Stimulated activated CD4-positive, alpha-beta T cell treated with anti-CD3 and anti-CD28 coated beads, Interleukin-1b, Interleukin-23, amount 100 ng/mL, for 1 hour (primary cell): ENCODE results near the gene AKAP11.
A peak's percentile ranks its signal among the peaks of the same experiment; 100 is the strongest.
"Not testable (repeated sequence)": the region's sequence is repeated elsewhere in the genome, so short reads cannot be mapped to it uniquely, and the experiment has no call there.

Source experiments
- DNase-seq, 2 donors: peaks; one replicate each; pipeline ENCODE4 v3.0.0-alpha.2; 2020; ENCODE audit warnings: low read depth in 2 of 2

Gene AKAP11, protein sequence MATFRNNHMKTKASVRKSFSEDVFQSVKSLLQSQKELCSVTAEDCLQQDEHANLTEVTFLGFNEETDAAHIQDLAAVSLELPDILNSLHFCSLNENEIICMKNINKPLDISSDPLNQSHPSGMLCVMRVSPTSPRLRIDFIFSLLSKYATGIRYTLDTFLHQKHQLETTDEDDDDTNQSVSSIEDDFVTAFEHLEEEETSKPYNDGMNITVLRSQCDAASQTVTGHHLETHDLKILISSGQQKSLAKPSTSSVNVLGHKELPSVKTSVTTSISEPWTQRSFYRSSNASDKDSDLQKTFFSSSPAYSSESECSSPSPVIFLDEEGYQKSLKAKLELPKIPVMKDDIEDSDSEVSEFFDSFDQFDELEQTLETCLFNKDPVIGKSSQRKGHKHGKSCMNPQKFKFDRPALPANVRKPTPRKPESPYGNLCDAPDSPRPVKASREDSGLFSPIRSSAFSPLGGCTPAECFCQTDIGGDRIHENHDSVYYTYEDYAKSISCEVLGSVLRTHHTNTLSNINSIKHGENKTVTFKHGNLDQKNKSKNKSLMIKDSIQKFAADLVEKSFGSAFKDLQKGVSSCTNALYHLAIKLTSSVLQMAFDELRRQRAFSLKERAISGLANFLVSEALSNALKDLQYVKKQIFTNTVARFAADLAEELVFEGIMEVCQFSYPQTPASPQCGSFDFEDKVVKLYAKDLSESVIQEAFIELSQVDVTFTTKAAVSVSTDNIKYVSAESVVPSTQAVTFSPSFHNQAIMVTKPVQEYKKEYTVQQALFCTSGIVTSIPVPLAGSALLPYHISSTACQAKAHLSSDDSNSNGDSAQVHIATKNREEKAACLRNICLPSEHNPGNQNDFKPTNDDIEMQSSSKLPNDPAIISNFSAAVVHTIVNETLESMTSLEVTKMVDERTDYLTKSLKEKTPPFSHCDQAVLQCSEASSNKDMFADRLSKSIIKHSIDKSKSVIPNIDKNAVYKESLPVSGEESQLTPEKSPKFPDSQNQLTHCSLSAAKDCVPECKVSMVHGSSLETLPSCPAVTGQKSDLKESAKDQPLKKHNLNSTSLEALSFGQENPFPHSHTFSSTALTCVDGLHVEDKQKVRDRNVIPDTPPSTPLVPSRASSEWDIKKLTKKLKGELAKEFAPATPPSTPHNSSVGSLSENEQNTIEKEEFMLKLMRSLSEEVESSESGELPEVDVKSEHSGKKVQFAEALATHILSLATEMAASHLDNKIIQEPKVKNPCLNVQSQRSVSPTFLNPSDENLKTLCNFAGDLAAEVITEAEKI (N-terminal part only)

GRCh38 chr13:42272115-42272803 lies at the start of gene AKAP11:
TSS of gene AKAP11 (plus strand) at chr13:42272152. CDS start at chr13:42286349, 14,197 bp downstream.
- DNase-seq = peak in 1 of 2 donors; percentile 19

- DNase-seq = no peak
Observed at GRCh38 chr13:42223681-42224080, 48.3 kb upstream of the AKAP11 start.

- no peak for DNase-seq
Observed at GRCh38 chr13:42225051-42225450, 46.9 kb upstream of the AKAP11 start.

DNA sequence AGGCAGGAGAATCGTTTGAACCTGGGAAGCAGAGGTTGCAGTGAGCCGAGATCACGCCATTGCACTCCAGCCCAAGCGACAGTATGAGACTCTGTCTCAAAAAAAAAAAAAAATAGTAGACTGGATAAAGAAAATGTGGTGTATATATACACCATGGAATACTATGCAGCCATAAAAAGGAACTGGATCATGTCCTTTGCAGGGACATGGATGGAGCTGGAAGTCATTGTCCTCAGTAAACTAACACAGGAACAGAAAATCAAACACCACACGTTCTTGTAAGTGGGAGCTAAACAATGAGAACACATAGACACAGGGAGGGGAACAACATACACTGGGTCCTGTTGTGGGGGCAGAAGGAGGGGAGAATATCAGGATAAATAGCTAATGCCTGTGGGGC lies 45.2 kb upstream of the AKAP11 start:
- not testable (repeated sequence) for DNase-seq

DNA sequence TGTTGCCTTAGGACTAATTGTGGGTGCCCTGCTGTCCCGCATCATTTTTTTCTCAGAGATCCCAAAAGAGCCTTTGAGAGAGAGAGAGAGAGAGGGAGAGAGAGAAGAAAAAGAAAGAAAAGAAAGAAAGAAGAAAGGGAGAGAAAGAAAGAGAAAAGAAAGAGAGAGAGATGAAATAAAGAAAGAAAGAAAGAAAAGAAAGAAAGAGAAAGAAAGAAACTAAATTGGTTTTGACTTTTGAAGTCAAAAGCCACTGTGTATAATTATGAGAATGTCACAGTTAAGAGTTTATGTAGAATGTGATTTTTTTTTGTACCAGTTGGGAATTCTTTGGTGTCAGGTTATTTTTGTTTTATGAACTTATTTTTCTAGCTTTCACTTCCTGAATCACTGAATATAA lies 43.4 kb upstream of the AKAP11 start:
- no peak for DNase-seq

- no peak for DNase-seq
Observed at GRCh38 chr13:42229287-42229686, 42.7 kb upstream of the AKAP11 start.

DNA sequence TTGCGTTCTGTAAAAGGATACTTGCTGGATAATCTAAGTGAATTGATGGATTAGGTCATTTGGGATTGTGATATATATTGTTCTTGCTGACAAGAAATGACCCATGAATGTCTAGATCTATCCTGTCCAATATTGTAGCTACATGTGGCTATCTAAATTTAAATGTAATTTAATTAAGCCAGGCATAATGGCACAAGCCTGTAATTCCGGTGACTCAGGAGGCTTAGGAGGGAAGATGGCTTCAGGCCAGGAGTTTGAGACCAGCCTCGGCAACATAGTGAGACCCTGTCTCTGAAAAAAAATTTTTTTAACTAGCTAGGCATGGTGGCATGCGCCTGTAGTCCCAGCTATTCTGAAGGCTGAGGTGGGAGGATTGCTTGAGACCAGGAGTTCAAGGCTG lies 39.3 kb upstream of the AKAP11 start:
- no peak for DNase-seq

- no peak for DNase-seq
Observed at GRCh38 chr13:42233726-42234125, 38.2 kb upstream of the AKAP11 start.

GRCh38 chr13:42239161-42239560 lies 32.8 kb upstream of the AKAP11 start:
- no peak for DNase-seq

DNA sequence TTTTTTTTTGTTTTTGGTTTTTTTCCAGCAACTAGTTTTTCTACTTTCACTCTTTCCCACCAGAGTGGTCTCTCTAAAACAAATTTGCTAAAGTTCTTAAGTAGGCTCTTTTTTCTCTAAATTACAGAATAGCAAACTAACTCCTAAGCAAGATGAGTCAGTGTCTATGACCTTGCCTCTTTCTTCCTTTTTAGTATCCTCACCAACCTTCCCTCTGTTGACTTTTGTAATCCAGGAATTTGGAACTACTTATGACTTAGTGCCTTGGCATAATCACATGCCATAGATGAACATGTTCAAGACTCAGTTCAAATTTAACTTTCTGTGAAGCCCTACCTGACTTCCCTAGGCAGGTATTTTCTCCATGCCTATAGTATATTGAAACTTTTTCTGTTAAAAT lies 32.3 kb upstream of the AKAP11 start:
- no peak for DNase-seq

DNA sequence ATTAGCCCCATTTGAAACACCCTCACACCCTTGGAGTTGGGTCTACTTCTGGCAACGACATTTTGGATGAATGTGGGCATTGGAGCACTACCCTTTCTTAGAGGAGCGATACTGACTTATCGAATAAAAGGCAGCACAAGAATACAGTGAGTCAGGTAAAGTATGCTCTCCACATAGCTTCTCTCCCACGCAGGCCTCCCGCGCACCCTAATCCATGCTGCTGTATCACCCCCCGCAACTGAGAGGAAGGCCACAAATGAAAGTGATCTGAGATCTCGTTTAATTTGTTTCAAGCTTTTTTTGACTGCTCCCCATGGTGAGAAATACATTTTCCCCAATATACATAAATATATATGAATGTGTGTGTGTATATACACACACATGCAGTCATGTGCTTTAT lies 25.4 kb upstream of the AKAP11 start:
- DNase-seq = no peak

DNA sequence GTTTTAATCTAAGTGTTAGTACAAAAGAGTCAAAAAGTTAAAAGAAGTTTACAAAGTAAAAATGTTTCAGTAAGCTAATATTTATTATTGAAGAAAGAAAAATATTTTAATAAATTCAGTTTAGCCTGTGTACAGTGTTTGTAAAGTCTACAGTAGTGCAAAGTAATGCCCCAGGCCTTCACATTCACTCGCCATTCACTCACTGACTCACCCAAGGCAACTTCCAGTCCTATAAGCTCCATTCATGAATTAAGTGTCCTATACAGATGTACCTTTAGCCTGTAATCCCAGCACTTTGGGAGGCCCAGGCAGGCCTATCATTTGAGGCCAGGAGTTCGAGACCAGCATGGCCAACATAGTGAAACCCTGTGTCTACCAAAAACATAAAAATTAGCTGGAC lies 24.1 kb upstream of the AKAP11 start:
- no peak for DNase-seq

DNA sequence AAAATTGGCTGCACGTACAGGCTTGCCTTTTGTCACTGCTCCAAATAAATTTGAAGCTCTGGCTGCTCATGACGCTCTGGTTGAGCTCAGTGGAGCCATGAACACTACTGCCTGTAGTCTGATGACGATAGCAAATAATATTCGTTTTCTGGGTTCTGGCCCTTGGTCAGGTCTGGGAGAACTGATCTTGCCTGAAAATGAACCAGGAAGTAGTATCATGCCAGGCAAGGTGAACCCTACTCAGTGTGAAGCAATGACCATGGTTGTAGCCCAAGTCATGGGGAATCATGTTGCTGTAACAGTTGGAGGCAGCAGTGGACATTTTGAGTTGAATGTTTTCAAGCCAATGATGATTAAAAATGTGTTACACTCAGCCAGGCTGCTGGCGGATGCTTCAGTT lies 16.1 kb upstream of the AKAP11 start:
- no peak for DNase-seq

DNA sequence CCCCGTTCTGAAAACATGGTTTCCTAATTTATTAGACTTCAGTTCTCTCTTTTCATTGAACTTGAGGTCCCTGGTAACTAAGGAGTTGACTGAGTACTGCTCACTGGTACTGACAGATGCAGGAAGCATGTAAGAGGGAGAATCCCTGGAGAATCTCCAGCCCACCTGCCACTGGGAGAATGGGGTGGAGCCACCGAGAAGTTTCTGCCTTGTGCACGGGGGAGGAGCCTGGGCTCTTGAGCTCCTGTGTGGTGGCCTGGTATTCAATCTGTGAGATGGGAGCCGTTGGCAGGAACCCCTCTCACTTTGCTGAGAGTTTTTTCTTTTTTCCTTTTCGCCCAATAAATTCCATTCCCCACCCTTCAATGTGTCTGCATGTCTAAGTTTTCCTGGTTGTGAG lies 13.2 kb upstream of the AKAP11 start:
- no peak for DNase-seq

GRCh38 chr13:42259515-42259914 lies 12.4 kb upstream of the AKAP11 start:
- DNase-seq = no peak

GRCh38 chr13:42260903-42261654 lies 10.9 kb upstream of the AKAP11 start:
- no peak for DNase-seq

DNA sequence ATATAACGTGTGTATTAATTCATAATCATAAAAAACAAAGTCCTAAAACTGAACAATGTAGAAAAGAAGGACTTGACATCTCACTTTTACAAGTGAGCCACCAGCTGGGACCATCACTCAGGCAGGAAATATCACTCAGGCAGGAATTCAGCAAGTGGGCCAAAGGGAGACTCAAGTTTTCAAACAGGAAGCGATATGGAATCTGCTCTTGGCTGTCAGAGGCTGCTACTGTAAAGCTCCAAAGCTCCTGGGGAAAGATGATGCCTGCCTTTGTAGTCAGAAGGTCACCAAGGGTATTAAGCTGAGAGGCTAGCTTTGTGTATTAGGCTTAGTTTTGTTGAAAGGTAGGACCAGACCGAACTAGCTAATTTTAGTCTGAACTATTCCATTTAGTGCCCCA lies 5.5 kb upstream of the AKAP11 start:
- no peak for DNase-seq

DNA sequence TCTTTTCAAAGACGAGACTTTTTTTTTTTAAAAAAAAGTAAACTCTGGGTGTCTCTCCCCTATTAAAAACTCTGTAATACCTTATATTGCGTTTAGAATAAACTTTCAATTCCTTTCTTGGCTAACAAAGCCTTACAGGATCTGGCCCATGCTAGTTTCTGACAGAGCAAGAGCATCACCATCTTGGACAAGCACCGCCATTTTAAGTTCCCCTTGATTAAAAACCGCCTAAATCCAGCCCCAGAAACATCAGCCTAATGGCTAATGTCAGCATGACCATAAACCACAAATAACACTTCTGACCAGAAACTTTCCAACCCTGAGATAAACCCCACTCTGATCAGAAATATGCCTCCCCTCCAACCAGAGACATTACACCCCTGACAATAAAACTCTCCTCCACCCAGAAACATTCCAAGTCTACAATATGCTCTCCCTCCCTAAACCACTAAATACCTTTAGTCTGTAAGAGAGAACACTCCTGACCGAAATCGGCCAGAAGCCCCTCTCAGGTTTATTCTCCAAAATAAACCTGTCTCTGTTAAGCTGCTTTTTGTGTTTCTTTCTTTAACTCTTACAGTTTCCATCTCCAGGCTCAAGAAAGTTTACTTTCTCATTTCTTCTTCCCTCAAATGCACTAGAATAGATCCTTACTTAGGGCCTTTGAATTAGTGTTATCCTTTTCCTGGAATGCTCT lies 1.6 kb upstream of the AKAP11 start:
- DNase-seq = no peak

GRCh38 chr13:42270857-42271215 lies 1.1 kb upstream of the AKAP11 start:
- no peak for DNase-seq
